ENCODE measurements around the gene ARHGAP32. TPM values are rescaled to one million over a fixed set of nuclear protein-coding genes. Genes with fewer than 3 reads are reported as not detected.

Gene ARHGAP32
- total RNA-seq, 4 donors from 2014 or later = 41.3 to 108 (median 101) TPM

DNA sequence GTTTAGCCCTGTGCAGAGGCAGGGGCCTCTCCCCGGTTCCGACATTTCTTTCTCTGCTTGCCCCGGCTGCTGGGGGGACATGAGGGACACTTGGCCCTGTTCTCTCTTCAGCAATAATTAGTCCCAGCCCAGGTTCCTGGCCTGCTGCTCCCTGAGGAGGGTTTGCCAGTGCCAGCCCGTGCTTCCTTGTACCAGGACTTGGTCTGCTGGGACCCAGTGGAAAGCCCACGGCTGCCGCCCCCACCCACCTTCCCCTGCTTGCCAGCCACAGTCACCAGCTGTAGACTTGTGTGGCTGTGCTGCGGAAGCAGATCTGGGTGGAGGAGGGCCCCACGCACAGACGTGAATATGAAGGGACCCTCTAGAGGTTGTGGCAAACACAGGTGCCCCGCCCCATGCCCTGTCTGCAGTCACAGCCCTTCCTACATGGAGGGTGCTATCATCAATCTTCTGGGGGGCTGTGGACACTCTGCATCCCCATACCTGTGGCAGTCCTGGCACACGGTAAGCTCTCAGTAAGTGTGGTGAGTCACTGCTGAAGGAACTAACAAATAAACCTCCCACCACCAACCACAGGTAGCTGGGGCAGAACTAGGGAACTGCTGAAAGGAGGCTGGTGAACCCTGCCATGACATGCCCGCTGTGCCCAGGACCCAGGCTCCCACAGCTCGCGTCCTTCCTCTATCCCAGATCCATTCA lies 250.4 kb downstream of the ARHGAP32 start:
- no peaks in the 10 kb centered on the region for H3K9me3 ChIP-seq
- DNase-seq = no peak
- H3K27me3 ChIP-seq = no peaks in the 10 kb centered on the region
- no peak overlapping the region for H3K4me3 ChIP-seq
- H3K36me3 ChIP-seq = no peaks in the 10 kb centered on the region
- no peak for TF ChIP-seq POLR2A (IDR thresholded peaks at IDR 0.05)
- TF ChIP-seq, protein P1, sequence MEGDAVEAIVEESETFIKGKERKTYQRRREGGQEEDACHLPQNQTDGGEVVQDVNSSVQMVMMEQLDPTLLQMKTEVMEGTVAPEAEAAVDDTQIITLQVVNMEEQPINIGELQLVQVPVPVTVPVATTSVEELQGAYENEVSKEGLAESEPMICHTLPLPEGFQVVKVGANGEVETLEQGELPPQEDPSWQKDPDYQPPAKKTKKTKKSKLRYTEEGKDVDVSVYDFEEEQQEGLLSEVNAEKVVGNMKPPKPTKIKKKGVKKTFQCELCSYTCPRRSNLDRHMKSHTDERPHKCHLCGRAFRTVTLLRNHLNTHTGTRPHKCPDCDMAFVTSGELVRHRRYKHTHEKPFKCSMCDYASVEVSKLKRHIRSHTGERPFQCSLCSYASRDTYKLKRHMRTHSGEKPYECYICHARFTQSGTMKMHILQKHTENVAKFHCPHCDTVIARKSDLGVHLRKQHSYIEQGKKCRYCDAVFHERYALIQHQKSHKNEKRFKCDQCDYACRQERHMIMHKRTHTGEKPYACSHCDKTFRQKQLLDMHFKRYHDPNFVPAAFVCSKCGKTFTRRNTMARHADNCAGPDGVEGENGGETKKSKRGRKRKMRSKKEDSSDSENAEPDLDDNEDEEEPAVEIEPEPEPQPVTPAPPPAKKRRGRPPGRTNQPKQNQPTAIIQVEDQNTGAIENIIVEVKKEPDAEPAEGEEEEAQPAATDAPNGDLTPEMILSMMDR (IDR thresholded peaks at IDR 0.05) = no peak
- no peak overlapping the region for H3K27ac ChIP-seq
- no peaks in the 10 kb centered on the region for H3K4me1 ChIP-seq

DNA sequence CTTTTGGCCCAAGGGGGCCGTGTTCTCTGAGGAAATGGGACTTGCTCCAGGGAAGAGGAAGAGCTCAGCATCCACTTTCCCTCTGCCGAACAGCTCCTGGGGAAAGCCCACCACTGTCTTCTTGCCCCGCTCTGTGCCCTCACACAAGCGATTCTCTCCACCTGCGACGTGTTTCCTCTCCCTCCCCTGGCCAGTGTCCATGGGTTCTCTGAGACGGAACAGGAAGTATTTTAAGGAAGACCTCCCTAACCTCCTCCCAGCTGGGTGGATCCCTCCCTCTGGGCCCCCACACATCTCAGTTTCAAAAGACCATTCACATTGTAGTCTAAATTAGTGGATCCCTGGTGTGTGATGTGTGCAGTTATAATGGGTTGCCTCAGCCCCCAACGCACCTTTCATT lies 251.0 kb downstream of the ARHGAP32 start:
- no peaks in the 10 kb centered on the region for H3K9me3 ChIP-seq
- H3K4me1 ChIP-seq = no peaks in the 10 kb centered on the region
- no peak for DNase-seq
- no peak for TF ChIP-seq POLR2A (IDR thresholded peaks at IDR 0.05)
- TF ChIP-seq, protein P1 (IDR thresholded peaks at IDR 0.05) = no peak
- H3K27me3 ChIP-seq = no peaks in the 10 kb centered on the region
- no peaks in the 10 kb centered on the region for H3K36me3 ChIP-seq
- H3K27ac ChIP-seq = no peak overlapping the region
- no peak overlapping the region for H3K4me3 ChIP-seq

GRCh38 chr11:128940603-128941002 lies 251.5 kb downstream of the ARHGAP32 start:
- Histone ChIP-seq H3K27ac (no peak overlapping the region), H3K36me3 (no peaks in the 10 kb centered on the region), H3K4me1 (no peaks in the 10 kb centered on the region), H3K9me3 (no peaks in the 10 kb centered on the region), H3K4me3 (no peak overlapping the region), H3K27me3 (no peaks in the 10 kb centered on the region)
- TF ChIP-seq, protein P1 (IDR thresholded peaks at IDR 0.05) = no peak
- no peak for TF ChIP-seq POLR2A (IDR thresholded peaks at IDR 0.05)
- DNase-seq = no peak

GRCh38 chr11:128940156-128940555 lies 252.0 kb downstream of the ARHGAP32 start:
- H3K27ac ChIP-seq = no peak overlapping the region
- H3K4me1 ChIP-seq = no peaks in the 10 kb centered on the region
- no peak for DNase-seq

GRCh38 chr11:128939591-128939990 lies 252.5 kb downstream of the ARHGAP32 start:
- H3K27ac ChIP-seq = no peak overlapping the region
- no peaks in the 10 kb centered on the region for H3K9me3 ChIP-seq
- no peaks in the 10 kb centered on the region for H3K36me3 ChIP-seq
- H3K4me1 ChIP-seq = no peaks in the 10 kb centered on the region
- TF ChIP-seq POLR2A (IDR thresholded peaks at IDR 0.05) = no peak
- TF ChIP-seq, protein P1 (IDR thresholded peaks at IDR 0.05) = no peak
- H3K27me3 ChIP-seq = no peaks in the 10 kb centered on the region
- no peak overlapping the region for H3K4me3 ChIP-seq
- DNase-seq = no peak

More at GRCh38 chr11:128940156-128940555, 252.0 kb downstream of the ARHGAP32 start:
- no peaks in the 10 kb centered on the region for H3K36me3 ChIP-seq
- no peak overlapping the region for H3K4me3 ChIP-seq
- no peaks in the 10 kb centered on the region for H3K27me3 ChIP-seq
- TF ChIP-seq POLR2A (IDR thresholded peaks at IDR 0.05) = no peak
- TF ChIP-seq, protein P1 (IDR thresholded peaks at IDR 0.05) = no peak
- H3K9me3 ChIP-seq = no peaks in the 10 kb centered on the region
